ENCODE results near the gene CABYR. TPM values are rescaled to one million over a fixed set of nuclear protein-coding genes. Genes with fewer than 3 reads are reported as not detected.

Gene CABYR
- total and polyA plus RNA-seq, 2 of the 8 experiments (the other 6 are each of a cell fraction or from before 2014, with no cell fraction given), result 14.5 to 18.8 TPM

Small RNA genes lying within 50 kb of the gene (small RNA-seq; reads per million reads assigned to genes)
- gene RF00017 (ENCODE audit: insufficient read depth) (not detected), gene RNA5SP452 (ENCODE audit: insufficient read depth) (92.4 reads per million, percentile 97 among the genes with 10 or more reads in this experiment), gene RNU5A-6P (ENCODE audit: insufficient read depth) (not detected)

Other genes with a start within 250 kb of the CABYR start
- 78.6 and 79.1 TPM in 2 replicates for gene TTC39C, start 124.3 kb upstream of the CABYR start, total RNA-seq (2021; fragmentation: NEBNext Ultra II Directional; extraction: Animal tissue kit (Norgen Biotek cat#: 25700))
- 6.2 and 8.1 TPM in 2 replicates for gene TTC39C, start 124.3 kb upstream of the CABYR start, polyA plus RNA-seq (2011; rRNA removed)

Measured in H1 (cell line).